GM12892 (cell line): Measurements from ENCODE around the gene NCAPD3.

Experiments
- POLR2A ChIP-seq: IDR thresholded peaks from 2 replicates; pipeline ENCODE4 v1.6.1; 2011; ENCODE audit warnings: low read depth, low read length, control low read depth
- POLR2AphosphoS5 ChIP-seq: IDR thresholded peaks from 2 replicates; pipeline ENCODE4 v1.6.1; 2011; ENCODE audit warnings: low read depth, low read length, control low read depth
- TAF1 ChIP-seq: IDR thresholded peaks from 2 replicates; pipeline ENCODE4 v1.6.1; 2011; ENCODE audit warnings: low read depth, mild to moderate bottlenecking, control low read depth, low read length, borderline replicate concordance

DNA sequence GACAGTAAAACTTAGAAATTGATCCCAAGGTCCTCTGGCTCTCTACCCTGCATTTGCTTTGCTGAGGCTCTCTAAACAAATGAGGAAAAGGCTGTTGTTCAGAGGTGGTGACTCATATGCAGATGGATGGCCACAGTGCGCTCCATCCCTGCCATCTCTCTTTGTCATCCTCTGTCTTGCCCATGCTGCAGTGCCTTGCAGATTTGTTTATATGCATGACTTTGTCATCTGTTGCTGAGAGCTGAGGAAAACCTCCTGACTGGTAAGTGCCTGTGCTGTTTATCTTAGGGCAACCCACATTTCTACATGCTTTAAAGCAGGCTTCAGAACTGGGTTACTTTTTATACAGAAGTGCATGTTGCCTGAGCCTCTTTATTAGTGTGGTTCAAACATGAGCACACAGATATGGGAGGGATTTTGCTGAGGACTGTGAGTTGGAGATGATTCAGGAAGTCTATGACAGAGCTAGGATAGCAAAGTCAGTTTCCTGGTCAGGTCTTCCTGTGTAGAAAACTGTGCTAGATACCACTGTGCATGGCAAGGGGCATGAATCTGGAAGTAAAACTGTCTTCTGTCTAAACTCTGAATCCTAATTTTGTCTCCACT, 97.4 kb downstream of the NCAPD3 start:
- TF ChIP-seq POLR2A (no peak), POLR2AphosphoS5 (no peak), TAF1 (no peak)
